ENCODE measurements around the gene MRPL51. TPM values are rescaled to one million over a fixed set of nuclear protein-coding genes. Genes with fewer than 3 reads are reported as not detected.

Gene MRPL51
- total and polyA plus RNA-seq, 2 of the 8 experiments (the other 6 are each of a cell fraction or from before 2014, with no cell fraction given): 119 to 331 TPM

DNA sequence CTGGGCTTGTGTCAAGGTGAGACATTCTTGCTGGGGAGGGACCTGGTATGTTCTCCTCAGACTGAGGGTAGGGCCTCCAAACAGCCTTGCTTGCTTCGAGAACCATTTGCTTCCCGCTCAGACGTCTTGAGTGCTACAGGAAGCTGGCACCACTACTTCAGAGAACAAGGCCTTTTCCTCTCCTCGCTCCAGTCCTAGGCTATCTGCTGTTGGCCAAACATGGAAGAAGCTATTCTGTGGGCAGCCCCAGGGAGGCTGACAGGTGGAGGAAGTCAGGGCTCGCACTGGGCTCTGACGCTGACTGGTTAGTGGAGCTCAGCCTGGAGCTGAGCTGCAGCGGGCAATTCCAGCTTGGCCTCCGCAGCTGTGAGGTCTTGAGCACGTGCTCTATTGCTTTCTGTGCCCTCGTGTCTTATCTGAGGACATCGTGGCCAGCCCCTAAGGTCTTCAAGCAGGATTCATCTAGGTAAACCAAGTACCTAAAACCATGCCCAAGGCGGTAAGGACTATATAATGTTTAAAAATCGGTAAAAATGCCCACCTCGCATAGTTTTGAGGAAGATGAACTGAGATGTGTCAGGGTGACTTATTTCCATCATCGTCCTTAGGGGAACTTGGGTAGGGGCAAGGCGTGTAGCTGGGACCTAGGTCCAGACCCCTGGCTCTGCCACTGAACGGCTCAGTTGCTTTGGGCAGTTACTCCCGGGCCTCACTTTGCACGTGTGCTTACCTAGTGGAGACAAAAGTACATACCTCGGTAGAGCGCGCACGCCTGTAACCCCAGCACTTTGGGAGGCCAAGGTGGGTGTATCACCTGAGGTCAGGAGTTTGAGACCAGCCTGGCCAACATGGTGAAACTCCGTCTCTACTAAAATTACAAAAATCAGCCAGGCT, 45.6 kb upstream of the MRPL51 start:
- no peak for FAIRE-seq
- Histone ChIP-seq H3K9me3 (ENCODE audit: insufficient read depth in 2 of 2, low read depth in 1 of 2, low read length in 1 of 2) (no peaks in the 10 kb centered on the region), H3K18ac (ENCODE audit: extremely low read depth, low read length) (no peak overlapping the region), H4K20me1 (replicated peaks in 1 of 2; ENCODE audit: control insufficient read depth in 1 of 2, insufficient read depth in 2 of 2, low read length in 2 of 2) (peaks cover 10 to 23% of the 10 kb centered on the region in 2 experiments), H4K8ac (ENCODE audit: extremely low read depth, insufficient read depth, low read length) (no peak overlapping the region), H2BK12ac (ENCODE audit: low read depth, low read length) (no peak overlapping the region), H2BK15ac (ENCODE audit: low read length) (no peak overlapping the region), H4K91ac (replicated peaks; ENCODE audit: insufficient read length, low read length) (no peak overlapping the region), H2BK20ac (ENCODE audit: low read length) (no peak overlapping the region), H2BK120ac (replicated peaks; ENCODE audit: low read depth, low read length) (no peak overlapping the region), H3K79me2 (ENCODE audit: control insufficient read depth in 1 of 2, insufficient read depth in 2 of 2, low read length in 2 of 2) (peaks cover 3 to 21% of the 10 kb centered on the region in 2 experiments; a peak in 3 of 4 replicates), H3K14ac (ENCODE audit: insufficient read length) (no peak overlapping the region), H3K4me2 (ENCODE audit: insufficient read depth in 1 of 2, low read depth in 2 of 2, low read length in 2 of 2) (no peak overlapping the region), H3K23ac (ENCODE audit: insufficient read length) (no peak overlapping the region), H3K4ac (replicated peaks; ENCODE audit: insufficient read length, low read depth, low read length) (no peak overlapping the region), H4K5ac (ENCODE audit: insufficient read length, low read depth, low read length) (no peak overlapping the region), H3K36me3 (ENCODE audit: control insufficient read depth in 2 of 4, insufficient read depth in 4 of 4, low read length in 3 of 4) (peaks cover 23 to 39% (median 28%) of the 10 kb centered on the region in 4 experiments), H3K4me1 (replicated peaks in 1 of 4; ENCODE audit: control insufficient read depth in 3 of 4, insufficient read depth in 4 of 4, low read length in 3 of 4) (peaks cover 0 to 12% (median 10%) of the 10 kb centered on the region in 4 experiments; a peak in 5 of 7 replicates), H3K27ac (ENCODE audit: low read depth, low read length) (no peak overlapping the region), H3K27me3 (replicated peaks in 1 of 4; ENCODE audit: control insufficient read depth in 3 of 4, extremely low read depth in 1 of 4, insufficient read depth in 3 of 4, low read length in 3 of 4) (no peaks in the 10 kb centered on the region), H3K79me1 (ENCODE audit: low read depth, low read length) (no peaks in the 10 kb centered on the region; the same call in 1 of the 2 replicates), H2BK5ac (ENCODE audit: low read depth, low read length) (no peak overlapping the region), H3K56ac (replicated peaks; ENCODE audit: insufficient read length, low read depth, low read length) (no peak overlapping the region), H3K9ac (replicated peaks in 1 of 4; ENCODE audit: extremely low read depth in 1 of 4, low read depth in 3 of 4, low read length in 3 of 4) (no peak overlapping the region), H2AK5ac (ENCODE audit: low read depth, low read length) (no peak overlapping the region), H3K4me3 (ENCODE audit: extremely low read depth in 1 of 4, insufficient read depth in 2 of 4, low read depth in 3 of 4, low read length in 4 of 4) (no peak overlapping the region), H2AFZ (ENCODE audit: low read length) (no peak overlapping the region), H3K23me2 (ENCODE audit: low read depth, low read length) (peaks cover 5% of the 10 kb centered on the region; the same call in 1 of the 2 replicates)
- ChIA-PET CTCF (ENCODE audit: partially characterized antibody) (interaction anchor here (0.8 to 24.9 kb wide), 27 partner anchors 7 to 298 kb away, joined by 3 to 462 read pairs (median 5); partner anchors contain the start of genes ACRBP, IFFO1 and NOP2), POLR2A (ENCODE audit: partially characterized antibody) (interaction anchor here (0.6 to 11.4 kb wide), 44 partner anchors 13 to 484 kb away, joined by 3 to 665 read pairs (median 5); partner anchors contain the start of genes CHD4, GPR162, IFFO1 and MRPL51)
- whole genome bisulfite sequencing, 2 experiments (ENCODE audit: extremely low coverage in 1 of 2, insufficient coverage in 1 of 2, insufficient read length in 1 of 2, insufficient replicate concordance in 2 of 2, low coverage in 1 of 2, low lambda C conversion rate in 2 of 2, missing lambda C conversion rate in 1 of 2): 77% methylated on average over 24 of the region's 24 CpGs; no CpG with 5 or more reads in 1 of the 2 experiments
- DNase-seq (ENCODE audit: low read depth in 1 of 2, low spot score in 2 of 2): no peak
- TF ChIP-seq CREB1 (IDR thresholded peaks at IDR 0.05): 0 out of 2 replicates have a peak, but pooled peaks have one; percentile 5
- TF ChIP-seq KDM5A (IDR thresholded peaks at IDR 0.05; ENCODE audit: low read length): no peak
- TF ChIP-seq SP2 (IDR thresholded peaks at IDR 0.05; ENCODE audit: low read length): no peak
- peak; percentile 29 for TF ChIP-seq SIRT6 (IDR thresholded peaks at IDR 0.05; ENCODE audit: low read length)
- no peak for TF ChIP-seq GTF2F1 (IDR thresholded peaks at IDR 0.05; ENCODE audit: borderline replicate concordance, low read depth, low read length)
- TF ChIP-seq POLR2A (IDR thresholded peaks at IDR 0.05; ENCODE audit: control extremely low read depth in 1 of 2, low read depth in 2 of 2, low read length in 2 of 2): peak in 1 of 2 experiments; percentile 78; a peak in 2 of 3 replicates
- TF ChIP-seq, protein P1, sequence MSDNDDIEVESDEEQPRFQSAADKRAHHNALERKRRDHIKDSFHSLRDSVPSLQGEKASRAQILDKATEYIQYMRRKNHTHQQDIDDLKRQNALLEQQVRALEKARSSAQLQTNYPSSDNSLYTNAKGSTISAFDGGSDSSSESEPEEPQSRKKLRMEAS (IDR thresholded peaks at IDR 0.05): peak; percentile 53; the same call in 1 of the 2 replicates
- TF ChIP-seq TBP (IDR thresholded peaks at IDR 0.05; ENCODE audit: low read depth, low read length): peak; percentile 6; the same call in 1 of the 2 replicates
- 0 out of 2 replicates have a peak, but pooled peaks have one; percentile 34 for TF ChIP-seq TAF1 (IDR thresholded peaks at IDR 0.05; ENCODE audit: low read depth, low read length)
- TF ChIP-seq E2F6 (IDR thresholded peaks at IDR 0.05): 0 out of 2 replicates have a peak, but pooled peaks have one; percentile 3

All from H1 (cell line).